GM21529 (cell line): ENCODE data around the gene RUNX1.

Experiments used
- ATAC-seq: cut with Tn5 transposase; IDR thresholded peaks from one replicate; pipeline ENCODE4 v1.9.1; 2021; ENCODE audit not compliant: unreplicated experiment

RUNX1 gene

GRCh38 chr21:34927992-34928391 lies 121.1 kb downstream of the RUNX1 start:
- ATAC-seq = no peak

GRCh38 chr21:34926803-34927467 lies 122.2 kb downstream of the RUNX1 start:
- no peak for ATAC-seq

GRCh38 chr21:34925597-34925996 lies 123.5 kb downstream of the RUNX1 start:
- ATAC-seq = no peak

- no peak for ATAC-seq
These were observed 124.2 kb downstream of the RUNX1 start for GRCh38 chr21:34924771-34925419.

DNA sequence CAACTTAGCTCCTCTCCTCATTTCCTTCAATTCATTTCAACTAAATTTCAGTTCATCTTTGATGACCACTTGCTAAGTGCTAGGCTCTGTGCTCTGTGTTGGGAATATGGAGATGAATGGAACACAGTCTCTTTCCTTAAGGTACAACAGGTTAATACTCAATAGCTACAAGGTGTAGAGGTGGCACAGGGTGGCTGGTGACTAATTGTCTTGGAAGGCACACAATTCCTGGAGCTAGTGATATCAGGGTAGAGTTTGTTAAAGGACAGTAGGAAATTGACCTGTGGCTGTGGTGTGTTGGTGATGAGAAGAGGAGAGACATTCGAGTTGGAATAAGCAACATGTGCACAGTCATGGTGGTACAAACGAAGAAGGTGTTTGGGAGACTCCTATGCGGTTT lies 124.9 kb downstream of the RUNX1 start:
- ATAC-seq = no peak

- ATAC-seq = no peak
These were observed 125.5 kb downstream of the RUNX1 start for GRCh38 chr21:34923626-34924025.

- ATAC-seq = no peak
These were observed 125.9 kb downstream of the RUNX1 start for GRCh38 chr21:34923202-34923601.

- no peak for ATAC-seq
These were observed 126.6 kb downstream of the RUNX1 start for GRCh38 chr21:34922479-34922878.

GRCh38 chr21:34921151-34921550 lies 128.0 kb downstream of the RUNX1 start:
- ATAC-seq = no peak

DNA sequence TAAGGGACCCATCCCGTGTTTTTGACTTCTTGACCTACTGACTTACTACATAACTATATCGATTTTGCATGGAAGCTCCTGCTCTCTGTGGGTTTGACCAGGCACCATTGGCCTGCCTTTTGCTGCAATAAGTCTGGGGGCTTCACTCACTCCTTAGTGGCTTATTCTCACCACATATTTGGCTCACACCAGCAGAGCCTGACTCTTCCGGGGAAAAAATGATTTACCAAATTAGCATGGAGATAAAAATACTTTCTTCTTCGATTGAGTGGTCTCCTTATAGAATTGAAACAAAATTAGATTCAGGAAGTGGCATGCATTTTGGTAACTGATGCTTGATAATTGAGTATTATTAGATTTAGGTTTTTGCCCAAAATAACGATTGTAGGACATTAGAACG lies 129.7 kb downstream of the RUNX1 start:
- no peak for ATAC-seq

- ATAC-seq = no peak
These were observed 132.7 kb downstream of the RUNX1 start for GRCh38 chr21:34916446-34916845.

DNA sequence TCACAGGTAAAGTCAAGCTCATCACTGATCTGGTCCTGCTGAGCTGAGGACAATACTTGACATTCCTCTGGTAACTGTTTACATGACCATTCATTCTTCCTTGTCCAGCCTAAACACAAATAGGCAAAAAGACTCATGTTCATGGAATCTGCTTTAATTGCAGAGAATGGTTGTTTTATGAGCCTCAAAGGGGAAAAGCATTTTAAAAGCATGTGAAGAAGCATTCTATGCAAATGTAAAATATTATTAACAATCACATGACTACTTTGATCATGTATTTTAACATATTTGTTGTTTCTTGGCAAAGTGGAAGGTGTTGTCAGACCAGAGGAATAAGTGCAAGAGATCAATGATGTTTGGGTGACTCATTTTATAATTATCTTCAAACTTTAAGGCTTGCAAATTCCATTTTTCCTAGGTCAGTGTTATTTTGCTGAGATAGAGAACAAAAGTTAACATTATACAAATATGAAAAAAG lies 133.7 kb downstream of the RUNX1 start:
- no peak for ATAC-seq

- ATAC-seq = no peak
These were observed 134.9 kb downstream of the RUNX1 start for GRCh38 chr21:34914239-34914638.

DNA sequence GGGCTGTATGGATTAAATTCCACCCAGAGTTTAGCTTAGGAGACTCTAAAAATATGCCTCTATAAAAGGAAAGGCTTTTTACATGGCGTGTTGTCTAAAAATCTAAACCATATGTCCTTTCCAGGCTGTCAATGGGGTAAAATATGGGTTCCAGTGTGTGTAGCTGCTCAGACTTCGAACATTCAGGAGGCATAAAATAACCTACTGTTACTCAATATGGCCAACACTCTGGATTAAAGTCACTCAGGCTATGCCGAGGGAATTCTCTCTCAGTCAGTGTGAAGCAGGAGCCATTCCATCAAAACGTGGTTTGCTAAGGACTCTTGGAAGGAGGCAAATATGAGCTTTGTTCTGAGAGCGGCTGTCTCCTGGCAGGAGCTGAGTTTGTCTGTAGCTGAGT lies 135.3 kb downstream of the RUNX1 start:
- no peak for ATAC-seq

DNA sequence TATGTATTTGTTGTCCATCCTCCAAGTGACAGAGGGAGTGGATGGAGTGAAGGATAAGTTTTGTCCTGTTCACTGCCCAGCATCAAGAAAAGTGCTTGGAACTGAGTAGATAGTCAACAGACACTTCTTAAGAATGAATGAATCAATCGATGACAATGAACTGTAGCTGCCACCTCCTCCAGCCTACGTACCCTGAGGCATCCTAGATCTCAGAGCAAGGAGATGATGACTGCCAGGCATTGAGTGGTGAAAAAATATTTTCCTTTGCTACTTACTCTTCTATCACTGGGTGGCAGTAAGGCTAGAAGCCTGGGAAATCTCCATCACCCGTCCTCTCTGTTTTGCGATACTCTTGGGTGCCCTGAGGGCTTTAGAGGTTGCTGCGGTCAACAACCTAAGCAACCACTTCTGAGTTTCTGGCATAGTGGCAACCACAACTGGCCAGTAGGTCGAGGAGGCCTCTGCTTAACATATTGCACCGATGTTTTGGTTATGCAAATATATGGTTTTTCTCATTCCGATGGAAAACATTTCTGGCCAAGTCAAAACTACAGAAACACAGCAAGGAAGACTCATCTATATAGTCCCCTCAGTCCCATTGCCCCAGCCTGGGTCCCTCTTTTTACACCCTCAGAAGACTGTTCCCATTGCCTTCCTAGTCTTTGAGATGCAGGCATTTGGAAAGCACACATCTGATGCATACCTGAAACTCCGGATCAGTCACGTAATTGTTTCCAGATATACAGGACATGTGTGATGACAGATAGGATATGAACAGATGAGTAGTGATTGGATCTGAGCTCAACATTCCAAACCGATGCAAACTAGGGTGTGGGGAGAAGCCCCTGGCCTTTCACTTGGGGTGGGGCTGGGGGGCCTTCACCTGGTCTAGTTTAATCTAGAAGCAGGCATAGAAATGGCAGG lies 136.8 kb downstream of the RUNX1 start:
- no peak for ATAC-seq

DNA sequence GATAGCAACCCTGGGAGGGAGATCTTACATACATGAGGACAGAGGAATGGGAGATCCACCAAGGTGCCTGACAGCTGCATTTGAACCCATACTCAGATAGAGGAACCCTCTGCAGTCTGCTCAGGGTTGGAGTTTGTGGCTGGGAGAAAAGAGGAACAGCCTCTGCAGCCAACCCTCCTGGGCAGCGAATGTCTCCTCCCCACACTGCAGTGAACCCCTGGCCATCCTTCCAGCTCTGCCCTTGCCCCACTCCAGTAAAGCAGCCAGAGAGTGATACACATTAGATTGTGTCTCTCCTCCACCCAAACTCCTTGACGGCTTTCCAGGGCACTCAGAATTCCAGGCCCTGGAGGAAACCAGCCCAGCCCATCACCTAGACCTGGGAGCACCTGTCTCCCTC lies 137.7 kb downstream of the RUNX1 start:
- no peak for ATAC-seq

- no peak for ATAC-seq
These were observed 138.7 kb downstream of the RUNX1 start for GRCh38 chr21:34910396-34910795.

GRCh38 chr21:34909492-34910292 lies 139.4 kb downstream of the RUNX1 start:
- no peak for ATAC-seq

GRCh38 chr21:34908419-34909055 lies 140.6 kb downstream of the RUNX1 start:
- no peak for ATAC-seq
